A549 treated with CpdA at 1 μM for 4 hours (cell line): ENCODE results near the gene MUC2. TPM values are rescaled to one million over a fixed set of nuclear protein-coding genes. Genes with fewer than 3 reads are reported as not detected.

ENCODE experiments used
- total RNA-seq: library from RNA; stranded (reverse); fragments of 200-300 nt; extraction: Qiagen RNA extraction; gene quantifications from 5 replicates; pipeline ENCODE4 v1.2.3, GENCODE V29; 2022; ENCODE audit warnings: low read depth

MUC2 gene
- total RNA-seq, result 0.09 to 0.54 TPM (median 0.21 TPM) in 5 replicates

DNA sequence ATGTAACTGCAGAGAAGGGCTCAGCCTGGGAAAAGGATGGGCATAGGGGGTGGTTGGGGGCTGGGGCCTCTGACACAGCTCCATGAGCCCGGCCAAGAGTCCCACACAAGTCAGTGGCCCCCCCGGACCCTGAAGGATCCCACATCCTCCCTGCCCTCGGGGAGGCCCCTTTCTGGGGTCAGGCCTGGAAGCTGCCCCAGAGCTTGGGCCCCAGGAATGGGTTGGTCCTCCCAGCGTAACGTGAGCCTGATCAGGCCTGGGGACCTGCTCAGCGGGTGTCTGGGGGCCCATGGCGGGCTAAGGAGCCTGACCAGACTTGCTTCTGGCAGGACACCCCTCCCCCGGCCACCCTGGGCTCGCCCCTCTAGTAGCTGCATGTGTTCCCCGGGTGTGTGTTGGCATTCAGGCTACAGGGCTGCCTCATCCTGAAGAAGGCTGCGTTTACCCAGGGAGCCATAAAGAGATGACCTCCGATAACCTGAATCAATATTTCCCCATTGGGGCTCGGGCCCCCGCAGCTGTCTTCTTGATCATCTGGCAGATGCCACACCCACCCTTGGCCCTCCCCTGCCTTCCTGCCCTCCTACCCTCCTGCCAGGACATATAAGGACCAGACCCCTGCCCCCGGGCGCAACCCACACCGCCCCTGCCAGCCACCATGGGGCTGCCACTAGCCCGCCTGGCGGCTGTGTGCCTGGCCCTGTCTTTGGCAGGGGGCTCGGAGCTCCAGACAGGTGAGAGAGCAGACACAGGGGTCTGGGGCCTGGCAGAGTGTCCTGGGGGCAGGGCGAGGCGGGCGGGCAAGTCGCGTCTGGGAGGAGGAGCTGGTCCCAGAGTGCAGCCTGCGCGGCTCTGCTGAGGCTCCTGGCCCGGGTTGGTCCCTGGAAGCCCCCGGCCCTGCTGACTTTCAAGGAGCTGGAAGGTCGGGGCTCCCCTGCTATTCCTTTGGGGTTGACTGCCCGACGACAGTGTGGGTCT is at the start of gene MUC2:
Gene MUC2, plus strand, starts transcription at position 631 of the 978 bp plus-strand sequence.

DNA sequence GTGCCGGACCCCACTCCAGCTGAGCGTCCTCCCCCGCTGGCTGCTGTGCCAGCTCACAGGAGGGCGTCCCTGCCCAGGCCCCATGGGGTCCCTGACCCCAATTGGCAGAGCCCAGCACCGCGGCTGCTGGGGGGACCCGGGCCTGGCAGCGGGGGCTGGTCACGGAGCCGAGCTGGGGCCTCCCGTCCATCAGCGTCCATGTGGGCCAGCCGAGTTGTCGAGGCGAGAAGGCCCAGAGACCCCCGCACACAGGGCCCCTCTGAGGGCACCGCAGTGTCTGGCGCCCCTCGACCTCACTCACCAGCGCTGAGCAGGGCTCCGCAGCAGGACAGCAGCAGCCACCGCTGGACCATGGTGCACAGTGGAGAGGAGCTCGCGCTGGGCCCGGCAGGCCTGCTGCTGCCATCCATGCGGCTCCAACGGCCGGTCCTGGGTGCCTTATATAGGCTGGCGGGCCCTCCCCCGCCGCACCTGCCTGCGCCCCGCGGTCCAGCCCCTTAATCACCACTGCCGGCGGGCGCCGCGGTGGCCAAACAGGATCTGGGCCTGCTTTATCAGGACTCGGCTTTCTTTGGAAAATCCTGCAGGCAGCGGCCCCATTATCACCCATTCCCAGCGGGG is 38.3 kb upstream of the MUC2 start, which contains the start of gene MUC6:
Gene MUC6, minus strand, starts transcription at position 416 of the 621 bp plus-strand sequence. Its CDS starts 63 bp downstream, at position 353.

Other genes with a start within 250 kb of the MUC2 start
- gene CRACR2B, start 247.0 kb upstream of the MUC2 start, total RNA-seq, result 2.1 to 4.9 TPM (median 3.6 TPM) in 5 replicates
- gene CD151, start 241.9 kb upstream of the MUC2 start, total RNA-seq, result 725 to 823 TPM (median 751 TPM) in 5 replicates
- 565 to 731 TPM (median 616 TPM) in 5 replicates for gene POLR2L, start 232.3 kb upstream of the MUC2 start, total RNA-seq
- gene TSPAN4, start 232.0 kb upstream of the MUC2 start, total RNA-seq, result 117 to 183 TPM (median 173 TPM) in 5 replicates
- gene CHID1, start 164.1 kb upstream of the MUC2 start, total RNA-seq, result 70.7 to 81.3 TPM (median 76.3 TPM) in 5 replicates
- 32.1 to 39.7 TPM (median 36.5 TPM) in 5 replicates for gene AP2A2, start 149.0 kb upstream of the MUC2 start, total RNA-seq
- gene MUC6, start 38.2 kb upstream of the MUC2 start, total RNA-seq, result under 0.01 to 0.01 TPM in 2 of 5 replicates, not detected in the others
- 3.2 to 4.5 TPM (median 4.1 TPM) in 5 replicates for gene MUC5AC, start 83.1 kb downstream of the MUC2 start, total RNA-seq
- 3.0 to 4.9 TPM (median 3.7 TPM) in 5 replicates for gene MUC5B, start 148.2 kb downstream of the MUC2 start, total RNA-seq
- 37.0 to 58.4 TPM (median 50.0 TPM) in 5 replicates for gene TOLLIP, start 234.8 kb downstream of the MUC2 start, total RNA-seq